MV-4-11 (cell line): ENCODE results near the gene JAZF1.
"Not testable (repeated sequence)": the region's sequence is repeated elsewhere in the genome, so short reads cannot be mapped to it uniquely, and the experiment has no call there.

Source experiments
- DNase-seq: peaks from one replicate; lab custom pipeline; 2025; lab: John Stamatoyannopoulos, UW

Gene JAZF1

DNA sequence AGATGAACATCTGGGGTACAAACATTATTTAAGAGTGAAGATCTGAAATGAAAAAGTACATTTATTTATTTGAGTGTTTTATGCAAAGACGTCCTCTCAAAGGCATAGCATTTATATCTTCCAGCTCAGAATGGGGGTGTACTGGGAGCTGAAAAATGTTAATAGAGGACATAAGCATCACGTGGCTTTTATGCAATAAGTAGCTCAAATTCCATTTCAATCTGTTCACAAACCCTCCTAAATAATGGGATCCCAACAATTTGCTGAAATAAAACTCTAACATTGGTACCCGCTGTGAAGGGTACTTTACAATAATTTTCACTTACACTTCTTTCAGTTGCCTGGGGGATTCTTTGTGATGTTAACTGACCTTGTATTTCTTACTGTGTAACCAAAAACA lies 268.7 kb downstream of the JAZF1 start:
- DNase-seq = no peak

DNA sequence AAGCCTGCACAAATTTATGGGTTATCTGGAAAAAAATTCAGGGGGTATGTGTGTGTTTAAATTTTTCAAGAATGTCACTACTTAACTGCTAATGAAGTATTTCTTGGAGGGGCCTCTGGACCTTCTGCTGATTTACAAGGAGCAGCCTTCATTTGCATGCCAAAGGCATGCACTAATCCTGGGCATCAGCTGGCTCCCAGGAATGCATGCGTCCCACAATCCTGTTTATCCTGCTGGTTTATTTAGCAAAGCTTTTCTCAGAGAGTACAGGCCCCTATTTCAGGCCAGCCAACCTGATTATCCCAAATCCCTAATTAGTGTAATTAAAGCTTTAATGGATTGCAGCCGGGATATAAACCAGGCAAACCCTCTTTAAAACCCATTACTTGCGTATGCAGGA lies 270.3 kb downstream of the JAZF1 start:
- DNase-seq = no peak

DNA sequence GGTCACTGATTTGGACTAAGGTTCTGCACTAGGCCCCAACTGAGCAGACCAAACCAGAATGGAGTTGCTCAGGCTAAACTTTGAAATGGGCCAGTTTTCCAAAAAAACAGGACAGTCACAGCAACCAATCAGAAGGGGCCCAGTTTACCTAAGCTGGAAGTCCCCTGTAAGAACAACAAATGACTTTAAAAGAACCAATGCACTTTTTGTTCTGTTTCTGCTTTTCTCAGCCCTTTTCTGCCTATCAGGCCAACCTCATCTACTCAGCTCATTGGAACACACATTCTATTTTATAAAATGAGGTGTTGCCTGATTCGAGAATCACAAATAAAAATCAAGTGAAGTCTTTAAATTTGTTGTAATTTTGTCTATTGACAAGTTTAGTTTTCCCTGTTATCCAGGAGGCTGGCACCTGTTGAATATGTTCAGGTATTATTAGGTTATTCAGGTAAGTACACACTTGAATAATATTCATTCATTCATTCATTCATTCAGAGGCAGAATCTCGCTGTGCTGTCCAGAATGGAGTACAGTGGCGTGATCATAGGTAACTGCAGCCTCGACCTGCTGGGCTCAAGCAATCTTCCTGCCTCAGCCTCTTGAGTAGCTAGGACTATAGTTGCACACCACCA lies 271.9 kb downstream of the JAZF1 start:
- no peak for DNase-seq

DNA sequence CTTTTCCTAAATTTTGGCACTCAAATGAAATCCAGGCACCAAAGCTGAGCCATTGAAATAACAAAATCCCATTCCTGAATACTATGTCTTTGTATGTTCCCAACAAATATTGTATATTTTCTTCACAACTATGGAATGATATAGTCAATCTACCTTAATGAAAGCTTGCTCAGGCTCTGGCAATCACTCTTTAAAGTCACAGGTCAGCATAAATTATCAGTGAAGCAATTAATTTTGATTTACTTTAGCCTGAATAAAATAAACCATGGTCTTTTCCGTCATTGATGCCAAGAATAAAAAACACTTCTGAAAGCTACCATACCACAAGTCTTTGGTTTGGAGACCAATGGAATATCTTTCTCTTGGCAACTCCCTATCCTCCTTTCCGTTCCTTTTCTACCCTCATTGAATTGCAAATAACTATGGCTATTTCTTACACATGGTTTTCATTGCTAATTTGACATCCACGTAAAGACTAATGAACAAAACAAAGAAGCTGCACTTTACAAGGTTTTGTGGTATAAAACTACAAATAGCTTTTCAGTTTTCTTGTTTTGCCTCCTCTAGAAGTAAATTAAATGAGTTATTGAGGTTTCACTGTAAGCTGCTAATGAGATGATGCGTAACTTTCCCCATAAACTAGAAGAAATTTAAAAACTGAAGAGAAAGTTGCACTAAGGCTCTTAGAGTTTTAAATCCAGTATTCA lies 274.1 kb downstream of the JAZF1 start:
- DNase-seq = no peak

DNA sequence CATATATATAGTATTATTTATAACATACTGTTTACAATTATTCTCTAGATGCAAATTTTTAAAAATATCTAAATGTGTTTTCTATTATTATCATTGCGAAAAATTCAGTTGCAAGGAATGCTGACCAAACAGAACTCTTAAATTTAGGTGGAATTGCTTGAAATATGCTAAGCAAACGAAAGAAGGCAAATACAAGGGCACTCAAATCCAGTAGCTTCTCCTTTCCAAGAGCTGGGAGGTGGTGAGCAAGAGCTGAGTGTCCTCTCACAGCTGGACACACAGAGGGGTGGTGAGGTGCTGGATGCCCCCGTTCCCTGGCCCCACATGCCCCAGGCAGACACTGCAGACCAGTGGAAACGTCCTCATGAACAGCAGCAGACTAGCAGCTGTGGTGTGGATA lies 274.6 kb downstream of the JAZF1 start:
- DNase-seq = no peak

DNA sequence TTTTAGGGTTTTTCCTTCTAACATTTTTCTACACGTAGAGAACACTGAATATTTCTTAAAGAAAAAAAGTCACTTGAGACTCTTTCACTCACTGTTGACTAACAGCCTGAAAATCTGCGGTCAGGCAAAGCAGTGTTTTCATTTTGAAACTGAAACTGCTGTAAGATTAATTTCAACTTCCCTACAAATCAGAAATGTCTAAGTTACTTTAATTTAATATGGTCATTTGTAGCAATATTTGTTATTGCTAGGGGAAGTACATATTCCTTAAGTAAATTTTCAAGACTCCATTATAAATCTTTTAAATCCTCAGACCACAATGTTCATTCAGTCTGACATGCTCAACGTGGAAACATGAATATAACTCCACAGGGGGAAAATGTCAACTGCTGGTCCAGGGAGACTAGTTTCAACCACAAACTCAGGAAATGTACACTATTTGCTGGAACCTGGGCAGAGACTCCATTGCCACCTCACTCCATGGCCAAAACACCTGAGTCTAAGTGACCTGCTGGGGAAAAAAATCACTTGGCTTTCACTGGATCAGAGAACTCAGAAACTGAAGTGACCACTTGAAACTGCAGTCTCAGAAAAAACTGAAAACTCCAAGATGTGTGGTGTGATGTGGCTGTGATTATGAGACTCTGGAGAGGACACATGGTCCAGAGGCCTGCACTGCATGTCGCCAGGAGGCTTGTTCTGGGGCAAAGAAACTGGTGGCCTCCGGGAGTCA lies 279.4 kb downstream of the JAZF1 start:
- peak; percentile 90 for DNase-seq

DNA sequence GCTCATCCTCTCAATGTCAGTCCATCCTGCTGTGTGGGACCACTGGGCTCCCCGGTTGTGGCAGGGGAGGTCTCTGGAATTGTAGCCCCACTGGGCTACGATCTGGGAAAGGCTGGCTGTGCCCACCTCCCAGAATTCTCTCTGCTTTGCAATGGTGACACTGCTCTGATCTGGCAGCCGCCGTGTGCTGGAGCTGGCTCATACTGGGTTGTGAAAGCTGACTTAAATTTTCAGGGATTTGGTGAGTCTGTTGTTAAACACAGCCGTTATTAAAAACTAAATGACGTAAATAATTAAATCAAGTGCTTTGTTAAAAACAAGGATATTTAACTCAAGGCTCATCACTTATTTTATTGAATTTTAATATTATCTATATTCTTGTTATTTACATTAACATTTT lies 280.6 kb downstream of the JAZF1 start:
- DNase-seq = no peak

DNA sequence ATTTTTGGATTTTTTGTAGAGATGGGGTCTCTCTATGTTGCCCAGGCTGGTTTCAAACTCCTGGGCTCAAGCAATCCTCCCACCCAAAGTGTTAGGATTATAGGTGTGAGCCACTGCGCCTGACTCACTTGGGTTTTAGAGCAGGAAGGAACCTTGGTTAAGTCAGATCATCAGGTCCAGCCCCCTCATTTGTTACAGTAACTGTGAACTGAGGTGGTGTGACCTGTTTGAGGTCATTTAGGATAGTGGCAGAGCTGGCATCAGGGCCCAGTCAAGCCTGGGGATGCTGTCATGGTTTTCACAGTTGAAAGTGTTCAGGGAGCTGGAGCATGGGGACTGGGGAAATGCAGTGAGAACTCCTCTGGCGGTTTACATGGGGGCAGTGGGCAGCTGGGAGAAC lies 281.0 kb downstream of the JAZF1 start:
- DNase-seq = no peak

DNA sequence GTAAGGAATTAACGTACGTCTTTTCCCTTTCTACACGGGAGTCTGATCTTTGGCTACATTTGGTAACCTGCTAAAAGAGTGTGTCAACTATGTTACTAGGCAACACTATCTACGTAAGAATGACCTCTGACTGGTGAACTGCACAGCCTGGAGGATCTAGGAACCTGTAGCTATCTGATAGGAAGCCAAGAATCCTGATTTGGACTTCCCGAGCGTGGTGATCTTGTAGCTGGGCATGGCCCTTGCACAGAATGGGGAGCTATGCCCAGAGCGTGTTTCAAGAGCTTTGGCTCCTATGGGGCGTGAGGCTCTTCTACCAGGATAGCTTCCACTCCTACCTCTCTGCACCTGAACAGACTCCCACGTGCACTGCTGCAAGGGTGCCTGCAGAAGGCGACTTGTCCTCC lies 283.2 kb downstream of the JAZF1 start:
- no peak for DNase-seq

DNA sequence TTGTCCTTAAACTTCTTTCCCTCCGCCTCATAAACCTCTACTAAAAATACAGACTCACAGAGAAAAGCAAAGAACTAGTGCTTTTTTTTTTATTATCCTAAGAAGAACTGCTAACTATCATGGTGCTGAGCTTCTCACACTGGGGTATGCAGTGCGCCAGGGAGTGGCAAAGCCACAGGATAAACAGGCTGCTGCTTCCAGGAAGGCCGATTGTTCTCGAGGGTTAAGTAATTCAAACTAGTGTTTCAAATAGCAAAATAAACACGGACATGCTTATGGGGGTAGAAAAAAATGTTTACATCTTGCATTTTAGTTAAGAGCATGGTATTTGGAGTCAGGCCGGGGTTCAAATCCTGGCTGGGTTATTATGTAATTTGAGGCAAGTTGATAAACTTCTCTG lies 283.6 kb downstream of the JAZF1 start:
- no peak for DNase-seq

DNA sequence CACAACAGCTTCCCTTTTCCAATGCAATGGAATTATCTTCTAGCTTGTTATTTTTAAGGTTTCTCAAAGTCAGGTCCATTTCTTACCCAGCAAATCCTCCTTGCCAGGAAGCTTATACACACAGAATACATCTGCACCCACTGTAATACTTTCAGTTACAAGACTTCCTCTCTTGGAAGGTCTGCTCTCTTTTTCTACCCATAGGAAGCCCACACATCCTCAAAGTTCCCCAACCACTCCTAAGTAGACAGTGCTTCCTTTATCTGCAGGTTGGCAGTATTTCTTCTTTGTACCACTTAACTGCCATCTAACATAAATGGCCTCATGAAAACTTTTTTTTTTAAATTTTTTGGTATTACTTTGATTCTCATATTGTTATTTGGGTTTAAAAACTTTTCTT lies 285.0 kb downstream of the JAZF1 start:
- peak; percentile 71 for DNase-seq

DNA sequence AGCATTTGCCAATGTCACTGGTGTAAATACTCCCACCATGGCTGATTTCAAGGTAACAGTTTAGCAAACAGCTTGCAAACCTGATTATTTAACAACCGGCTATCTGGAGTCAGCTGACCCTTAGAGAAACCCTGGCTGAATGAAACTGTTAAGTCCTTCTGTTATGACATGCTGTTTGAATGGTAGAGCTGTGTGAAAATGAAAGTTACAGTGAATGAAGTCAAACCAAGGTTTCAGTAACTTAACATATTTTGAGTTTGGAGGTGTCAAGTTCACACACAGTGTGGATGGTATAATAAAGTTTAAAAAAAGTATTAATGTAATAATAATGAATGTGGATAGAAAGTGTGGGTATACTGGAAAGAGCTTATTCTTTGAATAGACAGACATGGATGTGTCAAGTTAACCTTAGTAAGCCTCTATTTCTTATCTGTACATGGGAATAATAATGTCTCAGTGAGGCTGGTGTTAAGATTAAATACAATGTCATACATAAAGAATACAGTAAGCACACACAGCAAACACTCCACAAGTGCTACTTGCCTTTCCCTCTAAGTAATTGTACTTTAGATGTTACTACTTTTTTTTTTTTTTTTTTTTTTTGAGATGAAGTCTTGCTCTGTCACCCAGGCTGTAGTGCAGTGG lies 290.3 kb downstream of the JAZF1 start:
- peak; percentile 4 for DNase-seq

DNA sequence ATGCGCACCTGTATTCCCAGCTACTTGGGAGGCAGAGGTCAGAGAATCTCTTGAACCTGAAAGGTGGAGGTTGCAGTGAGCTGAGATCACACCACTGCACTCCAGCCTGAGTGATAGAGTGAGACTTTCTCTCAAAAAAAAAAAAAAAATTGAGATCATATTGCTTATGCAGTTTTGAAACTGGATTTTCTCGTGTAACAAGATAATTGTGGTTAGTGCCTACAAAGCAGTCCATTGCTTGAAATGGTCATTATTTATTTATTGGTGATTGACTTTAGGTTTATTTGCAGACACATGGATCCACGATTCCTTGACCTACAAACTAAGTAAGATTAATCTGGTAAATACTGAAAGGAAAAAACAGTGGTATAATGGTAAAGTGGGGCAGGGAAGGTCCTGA lies 290.8 kb downstream of the JAZF1 start:
- DNase-seq = no peak

DNA sequence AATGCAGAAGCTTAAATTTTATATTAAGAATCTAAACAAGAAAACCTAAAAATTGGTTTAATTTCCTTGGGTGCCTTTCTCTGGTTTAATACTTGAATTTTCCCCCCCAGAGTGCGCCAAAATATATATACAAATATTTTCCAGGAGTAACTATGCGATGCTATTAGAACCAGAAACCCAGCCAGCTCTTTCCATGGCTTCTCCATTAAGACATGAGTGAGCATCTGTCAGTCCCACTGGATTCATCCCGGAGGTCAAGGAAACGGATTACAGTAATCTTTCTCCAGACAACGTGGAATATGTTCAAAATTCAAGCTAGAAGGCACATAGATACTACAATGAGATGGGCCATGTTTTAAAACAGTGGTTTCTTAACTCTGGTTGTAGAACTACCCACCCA lies 291.9 kb downstream of the JAZF1 start:
- DNase-seq = no peak

DNA sequence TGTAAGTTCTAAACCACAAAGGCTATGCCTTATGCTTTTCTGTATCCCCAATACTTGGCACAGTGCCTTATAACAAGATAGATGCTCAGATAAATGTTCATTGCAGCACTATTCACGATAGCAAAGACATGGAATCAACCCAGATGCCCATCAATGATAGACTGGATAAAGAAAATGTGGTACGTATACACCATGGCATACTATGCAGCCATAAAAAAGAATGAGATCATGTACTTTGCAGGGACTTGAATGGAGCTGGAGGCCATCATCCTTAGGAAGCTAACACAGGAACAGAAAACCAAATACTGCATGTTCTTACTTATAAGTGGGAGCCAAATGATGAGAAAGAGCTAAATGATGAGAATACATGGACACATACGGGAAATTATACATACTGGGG lies 293.9 kb downstream of the JAZF1 start:
- DNase-seq = not testable (repeated sequence)

DNA sequence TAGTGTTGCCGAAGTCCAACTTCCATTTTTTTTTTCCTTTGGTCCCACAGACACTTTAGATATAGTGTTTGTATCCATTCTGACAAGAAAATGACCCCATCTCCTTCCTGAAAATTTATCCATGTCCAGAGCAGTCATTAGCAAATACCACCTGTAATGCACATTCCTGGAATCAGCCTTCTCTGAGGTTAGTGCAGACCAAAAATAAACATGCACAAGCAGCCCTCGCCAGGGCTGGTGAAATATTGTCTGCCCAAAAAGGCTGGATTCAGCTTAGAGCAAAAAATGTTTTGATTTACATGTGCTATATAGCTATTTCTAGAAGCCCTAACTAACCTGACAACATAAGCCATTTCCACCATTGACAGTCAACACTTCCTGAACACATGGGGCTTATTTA lies 294.9 kb downstream of the JAZF1 start:
- DNase-seq = no peak

DNA sequence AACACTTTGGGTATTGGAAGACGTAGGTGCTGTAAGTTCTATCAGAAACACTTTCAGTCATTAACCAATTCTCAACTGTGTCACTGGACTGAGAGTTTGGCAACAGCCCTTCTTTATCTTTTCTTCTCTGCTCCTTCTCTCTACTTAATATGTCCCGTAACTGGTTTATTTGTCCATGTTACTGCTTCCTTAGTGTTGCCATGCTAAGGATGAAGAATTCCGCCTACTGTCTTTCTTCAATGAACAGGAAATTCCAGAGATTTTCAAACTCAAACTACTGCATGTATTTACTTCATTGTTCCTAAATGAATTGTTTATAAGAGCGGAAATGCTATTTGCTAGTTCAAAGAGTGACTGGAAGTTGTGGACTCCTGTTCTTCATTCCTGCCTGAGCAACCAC lies 296.9 kb downstream of the JAZF1 start:
- DNase-seq = no peak

DNA sequence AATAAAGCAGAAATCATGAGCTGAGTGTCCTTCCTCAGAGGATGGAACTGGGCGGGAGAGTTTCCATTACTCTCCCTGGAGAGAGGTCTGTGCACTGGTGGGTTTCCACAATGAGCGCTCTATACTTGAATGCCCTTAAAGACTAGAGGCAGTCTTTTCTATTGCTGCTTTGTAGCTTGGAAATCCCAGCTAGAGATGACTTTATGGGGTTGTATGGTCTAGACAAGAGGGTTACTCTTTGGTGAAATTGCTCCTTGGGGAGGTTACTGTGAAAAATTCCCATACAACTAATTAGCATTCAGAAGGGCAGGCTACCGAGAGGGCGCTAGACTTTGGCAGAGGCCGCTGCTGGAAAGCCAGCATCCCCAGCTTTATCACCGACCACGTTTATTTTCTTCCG lies 303.8 kb downstream of the JAZF1 start:
- DNase-seq = no peak

DNA sequence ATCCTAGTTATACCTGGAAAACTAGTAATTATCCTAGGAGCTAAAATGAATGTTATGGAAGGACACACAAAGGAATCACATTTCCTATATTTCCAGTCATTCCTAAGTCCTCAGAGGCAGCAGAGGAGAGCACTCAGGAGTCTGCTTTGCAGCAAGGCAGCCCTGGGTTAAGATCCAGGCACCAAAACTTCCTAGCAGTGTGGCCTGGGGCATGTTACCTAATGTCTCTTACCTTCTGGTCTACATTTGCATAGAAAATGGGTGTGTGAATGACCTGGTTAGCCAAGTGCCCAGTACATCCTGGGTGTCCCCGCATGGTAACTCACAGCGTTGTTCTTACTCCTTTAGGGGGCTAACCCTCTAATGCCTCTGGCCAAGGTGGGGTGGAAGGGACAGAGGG lies 304.8 kb downstream of the JAZF1 start:
- no peak for DNase-seq

DNA sequence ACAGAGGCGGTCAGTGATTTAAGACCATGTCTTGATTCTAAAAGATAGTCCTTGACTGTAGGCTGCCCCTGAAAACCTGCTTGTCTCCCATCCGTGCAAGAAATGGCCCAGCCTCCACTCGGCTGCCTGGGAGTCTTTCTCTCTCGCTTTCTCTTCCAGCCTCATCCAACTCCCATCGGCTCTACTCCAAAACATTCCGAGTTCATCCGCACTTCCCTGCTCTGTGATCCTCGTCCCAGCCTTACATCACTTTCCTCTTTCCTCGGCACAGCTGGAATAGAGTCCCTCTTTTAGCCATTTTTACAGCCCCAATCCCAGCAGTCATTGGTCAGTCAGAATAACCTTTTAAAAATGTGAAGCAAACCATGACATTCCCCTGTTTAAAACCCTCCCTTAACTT lies 305.5 kb downstream of the JAZF1 start:
- DNase-seq = no peak

DNA sequence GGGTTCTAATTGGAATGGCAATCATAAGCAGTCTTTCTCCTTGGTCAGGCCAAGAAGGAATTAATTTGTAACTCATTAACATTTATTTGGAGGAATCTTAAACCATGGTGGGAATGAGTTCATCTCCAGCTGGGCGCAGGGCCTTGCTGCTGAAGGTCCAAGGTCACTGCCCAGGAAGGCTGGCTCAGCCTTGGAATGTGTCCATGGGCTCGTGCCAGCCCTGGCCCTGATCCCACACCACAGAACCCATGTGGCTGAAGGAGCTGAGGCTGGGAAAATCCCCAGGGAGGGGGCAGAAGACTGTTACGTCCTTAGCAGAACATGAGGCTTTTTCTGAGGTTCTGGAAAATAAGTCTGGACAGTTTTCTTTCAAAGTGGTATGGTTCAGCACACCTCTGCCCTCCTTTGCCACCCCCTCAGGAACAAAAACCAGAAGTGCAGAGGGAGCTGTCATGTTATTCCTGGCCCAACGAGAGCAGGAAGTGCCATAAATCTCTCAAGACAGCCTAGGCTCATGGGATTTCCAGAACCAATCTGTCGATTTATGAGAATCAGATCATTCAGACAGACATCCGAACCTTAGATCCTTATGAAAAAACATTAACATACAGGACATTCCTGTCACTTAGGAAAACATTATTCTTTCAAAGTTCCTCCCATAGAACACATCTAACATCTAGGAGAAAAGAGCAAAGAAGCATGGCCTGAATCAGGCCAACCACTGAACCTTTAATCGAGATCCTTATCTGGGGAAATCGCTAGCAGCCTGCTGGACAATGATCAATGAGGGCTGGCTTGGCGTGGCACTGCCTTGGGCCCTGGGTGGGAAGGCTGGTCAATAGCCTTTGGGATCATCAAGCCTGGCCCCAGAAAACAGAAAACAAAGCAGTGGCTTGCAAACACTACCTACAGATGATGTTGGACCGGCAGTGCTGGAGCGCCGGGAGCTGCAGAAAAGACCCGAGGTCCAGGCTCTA lies 306.3 kb downstream of the JAZF1 start:
- DNase-seq = no peak
